K562 (cell line): ENCODE measurements around the gene HOXB13. TPM values are rescaled to one million over a fixed set of nuclear protein-coding genes. Genes with fewer than 3 reads are reported as not detected.

Source experiments
- ATAC-seq: fragments of 200-7000 bp; cut with Tn5 transposase; 3 replicates; pipeline ENCODE4 v1.9.1; 2020; ENCODE audit warnings: moderate library complexity
- BruUV-seq: library from RNA; stranded (reverse); fragments of 400-500 nt; replicated peaks from 2 replicates; lab custom pipeline; 2021; lab: Mats Ljungman, UMichigan
- CTCF ChIA-PET: fragments of 300-600 bp; formaldehyde crosslinking; extraction: SDS; loops from one replicate; lab custom pipeline; 2021; ENCODE audit warnings: low intra/inter-chr PET ratio; lab: Yijun Ruan, JAX
- POLR2A ChIA-PET: fragments of 300-600, 350-650 bp; sonication (Branson Sonifier 250); formaldehyde crosslinking; extraction: SDS; loops from one replicate; lab custom pipeline; 2021; ENCODE audit warnings: antibody characterized with exemption, inconsistent platforms; lab: Yijun Ruan, JAX
- DNase-seq, 4 experiments: peaks; one replicate each; pipeline versions ENCODE4 v3.0.0 to v3.0.0-alpha.2; 2011 to 2018; ENCODE audit warnings: low spot score in 3 of 4, mixed read lengths in 3 of 4; ENCODE audit errors: extremely low read depth in 1 of 4
- FAIRE-seq: peaks from 2 replicates; lab custom pipeline; 2011; peaks lifted over from hg19 to GRCh38; lab: Jason Lieb, UNC
- H2AFZ ChIP-seq: 2 replicates; pipeline ENCODE4 v1.6.0; 2011; ENCODE audit warnings: low read depth, low read length, control low read depth, inconsistent platforms
- H3K27ac ChIP-seq: fragments of 200-600 bp; 3 replicates; pipeline ENCODE4 v1.8.0; 2011; ENCODE audit warnings: low read depth, mild to moderate bottlenecking, control low read depth, inconsistent platforms, low read length, moderate library complexity, mixed read lengths; ENCODE audit errors: extremely low read depth
- H3K27me3 ChIP-seq, 2 experiments: fragments of 300-600 bp in 1 of 2; 2 replicates in 1 of 2; 3 replicates in 1 of 2; pipeline versions ENCODE4 v1.6.0 to v1.8.0; 2011; ENCODE audit warnings: inconsistent platforms in 2 of 2, low read length in 2 of 2, mild to moderate bottlenecking in 1 of 2, mixed read lengths in 1 of 2, moderate library complexity in 1 of 2; ENCODE audit not compliant: control insufficient read depth in 2 of 2, insufficient read depth in 2 of 2
- H3K36me3 ChIP-seq: fragments of 300-600 bp; 3 replicates; pipeline ENCODE4 v1.8.0; 2011; ENCODE audit warnings: mild to moderate bottlenecking, low read length, inconsistent platforms; ENCODE audit not compliant: control insufficient read depth, insufficient read depth
- H3K4me1 ChIP-seq, 2 experiments: fragments of 200-600 bp in 1 of 2; replicated peaks in 1 of 2; 2 replicates in 1 of 2; 3 replicates in 1 of 2; pipeline versions ENCODE4 v1.5.1 to v1.8.0; 2011; ENCODE audit warnings: inconsistent platforms in 2 of 2, low read length in 2 of 2, mild to moderate bottlenecking in 1 of 2, mixed read lengths in 1 of 2, moderate library complexity in 1 of 2; ENCODE audit not compliant: control insufficient read depth in 2 of 2, insufficient read depth in 2 of 2
- H3K4me2 ChIP-seq: 2 replicates; pipeline ENCODE4 v1.6.1; 2011; ENCODE audit warnings: low read length, control low read depth, inconsistent platforms, mixed read lengths; ENCODE audit not compliant: insufficient read depth
- H3K4me3 ChIP-seq: fragments of 200-600 bp; sonication (generic), shearing (Covaris generic); 2 replicates; pipeline ENCODE4 v1.5.1; 2016; ENCODE audit warnings: control low read depth, inconsistent platforms
- H3K79me2 ChIP-seq: fragments of 200-600 bp; 3 replicates; pipeline ENCODE4 v1.8.0; 2011; ENCODE audit warnings: low read length, inconsistent platforms; ENCODE audit not compliant: control insufficient read depth, insufficient read depth
- H3K9ac ChIP-seq, 2 experiments: 2 replicates each; pipeline versions ENCODE4 v1.6.0 to v1.6.1; 2011; ENCODE audit warnings: low read depth in 2 of 2, low read length in 2 of 2, control low read depth in 1 of 2, inconsistent platforms in 1 of 2, mild to moderate bottlenecking in 1 of 2, mixed read lengths in 1 of 2; ENCODE audit not compliant: insufficient read depth in 1 of 2
- H3K9me1 ChIP-seq: one replicate; pipeline ENCODE4 v1.6.0; 2011; ENCODE audit warnings: inconsistent platforms, mild to moderate bottlenecking, low read length, moderate library complexity; ENCODE audit not compliant: control insufficient read depth, insufficient read depth
- H3K9me3 ChIP-seq: replicated peaks from 2 replicates; pipeline ENCODE4 v1.5.1; 2011; ENCODE audit warnings: low read depth, low read length, inconsistent platforms; ENCODE audit not compliant: control insufficient read depth, insufficient read depth
- H4K20me1 ChIP-seq: replicated peaks from 2 replicates; pipeline ENCODE4 v1.6.1; 2011; ENCODE audit warnings: low read length, inconsistent platforms, mixed read lengths; ENCODE audit not compliant: control insufficient read depth, insufficient read depth
- KLF6 ChIP-seq: fragments of 250-450 bp; sonication (Bioruptor Pico); IDR thresholded peaks from 2 replicates; pipeline ENCODE4 v1.4.0; 2020; ENCODE audit warnings: mild to moderate bottlenecking, moderate library complexity, borderline replicate concordance
- NFIX ChIP-seq: fragments of 250-450 bp; sonication (Bioruptor Pico); IDR thresholded peaks from 2 replicates; pipeline ENCODE4 v1.4.0; 2020; ENCODE audit warnings: low read depth, mild to moderate bottlenecking, moderate library complexity
- POLR3A ChIP-seq: IDR thresholded peaks from 2 replicates; pipeline ENCODE4 v1.6.1; 2011; ENCODE audit warnings: borderline replicate concordance, mild to moderate bottlenecking, moderate library complexity; ENCODE audit not compliant: insufficient read length, insufficient read depth; ENCODE audit errors: extremely low read depth
- ZBTB8A ChIP-seq: fragments of 450-650 bp; IDR thresholded peaks from 2 replicates; pipeline ENCODE4 v1.6.1; 2018; ENCODE audit warnings: mild to moderate bottlenecking, moderate library complexity; ENCODE audit not compliant: partially characterized antibody
- ZNF707 ChIP-seq: fragments of 250-450 bp; sonication (Bioruptor Pico); conservative IDR thresholded peaks from 2 replicates; pipeline ENCODE4 v1.8.0; 2022; ENCODE audit warnings: inconsistent platforms, mild to moderate bottlenecking, moderate library complexity
- WGBS: fragments of 100-300 bp; shearing (Covaris generic); methylation state at CpG from one replicate; pipeline ENCODE4 v1.1.6; 2016; ENCODE audit warnings: low coverage, mixed read lengths; ENCODE audit not compliant: insufficient coverage; ENCODE audit errors: missing lambda C conversion rate; 5-methylcytosine and 5-hydroxymethylcytosine counted together
- in situ Hi-C: fragments of 300-500 bp; cut with MboI; formaldehyde crosslinking; loops from 4 replicates; pipeline ENCODE4 v1.15.0; 2018; ENCODE audit warnings: inconsistent platforms, mixed read lengths
- intact Hi-C: fragments of 100-400 bp; cut with micrococcal nuclease; formaldehyde crosslinking; loops from 2 replicates; pipeline ENCODE4 v1.14.2; 2022
- polyA plus RNA-seq, 8 experiments: library from polyadenylated mRNA; depleted of rRNA in 4 of 8; stranded (reverse) in 5 of 8; unstranded in 3 of 8; fragments of >200 nt; fragmentation: Nextera tagmentation in 2 of 8; fragmentation: Illumina TruSeq in 1 of 8; extraction: Ambion mirVana in 2 of 8; extraction: Trizol in 1 of 8; gene quantifications; 2 replicates each; pipeline versions ENCODE4 v1.2.1 to v1.2.3, GENCODE V29; 2011 to 2014; ENCODE audit warnings: inconsistent platforms in 1 of 8, missing spikeins in 1 of 8
- total RNA-seq, 7 experiments: library from RNA; depleted of rRNA in 6 of 7; stranded (reverse); fragments of >200 nt in 6 of 7; fragmentation: Illumina TruSeq in 2 of 7; extraction: Trizol in 2 of 7; gene quantifications; 2 replicates each; pipeline versions ENCODE4 v1.2.1 to v1.2.3, GENCODE V29; 2011 to 2021; ENCODE audit warnings: low replicate concordance in 1 of 7

The HOXB13 gene
- total and polyA plus RNA-seq, 9 of the 15 experiments (the other 6 are each of a cell fraction or from before 2014, with no cell fraction given) = not detected

GRCh38 chr17:48751733-48752398 lies 23.3 kb upstream of the HOXB13 start:
- FAIRE-seq (no peak), DNase-seq (no peak), ATAC-seq (no peak)
- Histone ChIP-seq H3K9me1 (no peaks in the 10 kb centered on the region), H3K9ac (no peak overlapping the region), H3K4me3 (no peak overlapping the region), H3K27ac (no peak overlapping the region), H3K4me1 (peaks cover 0 to 19% of the 10 kb centered on the region in 2 experiments; a peak in 2 of 5 replicates), H2AFZ (no peak overlapping the region), H3K79me2 (no peaks in the 10 kb centered on the region), H4K20me1 (peaks cover 10% of the 10 kb centered on the region; the same call in 1 of the 2 replicates), H3K9me3 (no peaks in the 10 kb centered on the region), H3K36me3 (no peaks in the 10 kb centered on the region), H3K27me3 (peaks cover 80 to 88% of the 10 kb centered on the region in 2 experiments), H3K4me2 (no peak overlapping the region)
- intact Hi-C loops = no loop called here
- WGBS = under 1% methylated on average over 13 of the region's 13 CpGs
- no TSS peak for BruUV-seq
- POLR2A ChIA-PET = interaction anchor here (0.6 to 1.8 kb wide), 6 partner anchors 9 to 1083 kb away, joined by 3 to 10 read pairs (median 3); no protein-coding TSS in a partner anchor
- no peak for TF ChIP-seq ZBTB8A
- TF ChIP-seq POLR3A = no peak
- TF ChIP-seq ZNF707 (CRISPR knock-in tag) = no peak
- in situ Hi-C loops = no loop called here
- CTCF ChIA-PET = no interaction called here

GRCh38 chr17:48751172-48751571 lies 22.6 kb upstream of the HOXB13 start:
- no peaks in the 10 kb centered on the region for H3K79me2 ChIP-seq
- intact Hi-C loops = no loop called here
- FAIRE-seq (no peak), DNase-seq (no peak), ATAC-seq (peak; percentile 42; the same call in 1 of the 3 replicates)
- no peak overlapping the region for H3K4me2 ChIP-seq
- H3K27ac ChIP-seq = no peak overlapping the region
- WGBS = 7% methylated on average over 3 of the region's 3 CpGs
- peaks cover 10% of the 10 kb centered on the region; the same call in 1 of the 2 replicates for H4K20me1 ChIP-seq
- no TSS peak for BruUV-seq
- H3K9me3 ChIP-seq = no peaks in the 10 kb centered on the region
- CTCF ChIA-PET = no interaction called here
- H2AFZ ChIP-seq = no peak overlapping the region
- POLR2A ChIA-PET = interaction anchor here (0.6 to 1.8 kb wide), 8 partner anchors 8 to 1083 kb away, joined by 3 to 10 read pairs (median 3); no protein-coding TSS in a partner anchor
- in situ Hi-C loops = no loop called here
- H3K27me3 ChIP-seq = peaks cover 81 to 88% of the 10 kb centered on the region in 2 experiments
- no peaks in the 10 kb centered on the region for H3K9me1 ChIP-seq
- no peak overlapping the region for H3K4me3 ChIP-seq
- no peak overlapping the region for H3K9ac ChIP-seq
- H3K36me3 ChIP-seq = no peaks in the 10 kb centered on the region
- peaks cover 0 to 19% of the 10 kb centered on the region in 2 experiments; a peak in 2 of 5 replicates for H3K4me1 ChIP-seq
- TF ChIP-seq KLF6 (CRISPR knock-in tag) (no peak), NFIX (CRISPR knock-in tag) (no peak)
